HG03108 (cell line): ENCODE results near the gene SRP68.

ENCODE experiments used
- ATAC-seq: cut with Tn5 transposase; IDR thresholded peaks from one replicate; pipeline ENCODE4 v1.9.1; 2021; ENCODE audit warnings: moderate library complexity; ENCODE audit not compliant: unreplicated experiment

The SRP68 gene

DNA sequence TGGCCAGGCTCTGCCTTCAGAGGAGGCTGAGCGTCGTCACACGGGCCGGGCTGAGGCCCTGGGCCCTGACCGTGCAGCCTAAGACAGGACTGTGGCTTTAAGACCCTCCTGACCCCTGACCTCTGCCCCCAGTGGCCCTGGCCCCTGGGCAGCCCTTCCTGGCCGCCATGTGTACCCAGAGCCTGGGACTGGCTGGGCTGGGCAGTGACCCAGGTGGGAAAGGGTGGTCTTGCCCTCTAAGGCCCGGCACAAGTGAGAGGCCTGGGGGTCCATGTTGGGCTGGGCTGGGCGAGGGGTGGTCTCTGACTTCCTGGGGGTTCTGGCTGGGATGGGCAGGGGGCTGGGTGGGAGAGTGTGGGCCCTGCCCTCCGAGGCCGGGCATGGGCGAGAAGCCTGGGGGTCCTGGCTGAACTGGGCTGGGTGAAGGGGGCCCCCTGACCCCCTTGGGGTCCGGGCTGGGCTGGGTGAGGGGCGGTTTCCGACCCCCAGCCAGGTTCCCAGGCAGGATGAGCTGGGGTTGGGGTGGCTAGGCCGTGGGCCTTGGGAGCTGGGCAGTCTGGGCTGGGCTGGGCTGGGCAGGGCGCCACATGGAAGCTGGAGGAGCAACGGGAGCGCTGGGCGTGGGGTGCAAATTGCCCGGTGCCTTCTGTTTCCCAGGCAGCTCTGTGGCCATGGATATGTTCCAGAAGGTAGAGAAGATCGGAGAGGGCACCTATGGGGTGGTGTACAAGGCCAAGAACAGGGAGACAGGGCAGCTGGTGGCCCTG is 71.4 kb downstream of the SRP68 start, which contains the start of gene CDK3:
CDK3 (plus strand) TSS at position 101 of the 767 bp plus-strand sequence; CDS start at position 672, 571 bp downstream.
- no peak for ATAC-seq

DNA sequence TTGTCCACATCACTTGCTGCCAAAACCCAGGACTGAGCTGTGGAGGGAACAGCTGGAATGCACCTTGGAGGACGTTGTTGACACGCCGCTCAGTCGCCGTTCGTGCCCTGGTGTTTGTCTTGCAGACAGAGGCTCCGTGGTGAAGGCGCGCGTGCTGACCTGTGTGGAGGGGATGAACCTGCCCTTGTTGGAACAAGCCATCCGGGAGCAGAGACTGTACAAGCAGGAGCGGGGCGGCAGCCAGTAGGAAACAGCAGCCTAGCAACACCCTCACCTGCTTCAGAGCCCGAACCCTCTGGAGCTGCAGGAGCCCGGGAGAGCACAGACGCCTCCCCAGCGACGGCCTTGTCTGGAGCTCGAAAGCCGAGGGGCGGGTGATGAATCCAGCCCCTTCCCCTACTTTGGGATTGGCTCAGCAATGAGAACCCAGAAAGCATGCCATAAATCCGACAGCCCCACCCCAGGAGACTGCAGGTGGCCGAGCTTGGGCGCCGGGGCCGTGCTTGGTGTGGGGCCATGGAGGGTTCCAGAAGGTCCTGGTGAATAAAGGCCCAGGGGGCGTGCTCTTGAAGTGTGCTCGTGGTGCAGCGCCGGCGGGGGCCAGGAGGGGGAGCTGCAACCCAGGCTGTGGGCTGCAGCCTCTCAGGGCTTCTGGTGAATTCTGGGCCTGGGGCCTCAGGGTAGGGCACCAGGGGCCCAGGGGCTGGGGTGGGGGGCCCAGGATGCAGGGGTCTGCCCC is 72.1 kb downstream of the SRP68 start:
- ATAC-seq: no peak

GRCh38 chr17:75998327-75998795 is 74.0 kb downstream of the SRP68 start:
- no peak for ATAC-seq

DNA sequence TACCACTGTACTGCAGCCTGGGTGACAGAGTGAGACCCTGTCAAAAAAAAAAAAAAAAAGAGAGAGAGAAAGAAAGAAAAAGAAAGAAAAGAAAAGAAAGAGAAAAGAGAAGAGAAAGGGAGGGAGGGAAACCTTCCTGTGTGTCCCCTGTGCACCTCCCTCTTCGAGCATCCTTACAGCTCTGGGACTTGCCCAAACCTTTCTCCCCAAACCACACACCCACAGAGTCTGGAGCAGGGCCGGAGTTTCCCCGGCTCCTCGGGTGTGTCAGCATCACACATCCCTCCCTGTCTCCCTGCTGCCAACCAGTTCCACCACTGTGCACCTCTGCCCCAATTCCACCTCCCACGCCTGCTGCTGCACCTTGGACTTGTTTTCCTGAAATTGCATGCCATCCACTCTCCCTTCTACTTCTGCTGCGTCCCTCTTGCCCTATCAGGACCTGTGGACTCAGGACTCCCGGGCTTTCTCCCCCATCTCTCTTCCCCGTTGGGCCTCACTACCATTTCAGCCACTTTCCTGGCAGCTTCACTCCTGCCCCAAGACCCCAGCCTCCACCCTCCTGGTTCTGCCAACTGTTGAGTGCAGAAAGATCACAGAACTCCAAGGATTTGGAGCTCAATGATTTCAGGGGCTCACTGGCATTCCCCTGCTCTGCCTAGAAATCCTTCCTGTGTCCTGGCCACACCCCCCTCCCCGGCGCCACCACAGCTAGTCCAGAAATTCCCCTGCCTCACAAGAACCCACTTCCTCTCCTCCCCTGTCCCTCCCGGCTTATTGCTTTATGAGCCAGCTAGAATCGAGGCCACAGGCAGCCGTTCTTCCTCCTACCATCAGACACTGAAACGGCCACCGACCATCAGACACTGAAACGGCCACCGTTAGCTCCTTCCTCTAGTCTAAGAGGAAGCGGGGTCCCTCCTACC is 75.4 kb downstream of the SRP68 start:
- no peak for ATAC-seq

DNA sequence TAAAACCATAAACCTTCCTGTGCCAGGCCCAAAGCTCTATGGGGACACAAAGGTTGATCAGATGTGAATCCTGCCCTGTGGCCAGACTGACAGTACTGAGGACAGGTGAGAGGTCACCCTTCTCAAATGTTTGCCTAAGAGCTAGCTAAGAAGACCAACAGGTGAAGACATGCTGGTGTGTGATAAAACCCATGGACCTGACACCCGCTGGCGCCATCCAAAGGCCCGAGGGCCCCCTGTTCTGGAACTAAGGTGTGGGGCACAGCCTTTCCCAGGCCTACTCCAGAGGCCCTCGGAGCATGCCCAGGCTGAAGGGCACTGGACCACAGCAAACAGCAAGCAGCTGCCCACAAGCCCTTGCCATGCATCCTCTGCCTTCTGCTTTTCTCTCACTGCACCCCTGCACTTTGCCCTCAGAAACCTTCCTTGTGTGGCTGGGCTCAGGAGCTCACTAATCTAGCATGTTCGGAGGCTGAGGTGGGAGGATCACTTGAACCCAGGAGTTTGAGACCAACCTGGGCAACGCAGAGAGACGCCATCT is 76.9 kb downstream of the SRP68 start:
- ATAC-seq: no peak

DNA sequence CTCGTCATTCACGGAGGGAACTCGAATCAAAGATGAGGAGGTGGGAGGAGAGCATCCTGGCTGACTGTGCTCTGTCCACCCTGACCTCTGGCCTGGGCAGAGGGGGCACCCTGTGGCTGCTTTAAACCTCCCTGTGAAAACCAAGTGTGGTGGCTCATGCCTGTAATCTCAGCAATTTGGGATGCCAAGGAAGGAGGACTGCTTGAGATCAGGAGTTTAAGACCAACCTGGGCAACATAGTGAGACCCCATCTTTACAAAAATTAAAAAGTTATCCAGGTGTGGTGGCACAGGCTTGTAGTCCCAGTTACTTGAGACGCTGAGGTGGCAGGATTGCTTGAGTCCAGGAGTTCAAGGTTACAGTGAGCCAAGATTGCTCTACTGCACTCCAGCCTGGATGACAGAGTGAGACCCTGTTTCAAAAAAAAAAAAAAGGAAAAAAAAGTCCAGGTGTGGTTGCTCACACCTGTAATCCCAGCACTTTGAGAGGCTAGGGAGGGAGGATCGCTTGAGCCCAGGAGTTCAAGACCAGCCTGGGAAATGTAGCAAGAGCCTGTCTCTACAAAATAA is 77.4 kb downstream of the SRP68 start:
- no peak for ATAC-seq

DNA sequence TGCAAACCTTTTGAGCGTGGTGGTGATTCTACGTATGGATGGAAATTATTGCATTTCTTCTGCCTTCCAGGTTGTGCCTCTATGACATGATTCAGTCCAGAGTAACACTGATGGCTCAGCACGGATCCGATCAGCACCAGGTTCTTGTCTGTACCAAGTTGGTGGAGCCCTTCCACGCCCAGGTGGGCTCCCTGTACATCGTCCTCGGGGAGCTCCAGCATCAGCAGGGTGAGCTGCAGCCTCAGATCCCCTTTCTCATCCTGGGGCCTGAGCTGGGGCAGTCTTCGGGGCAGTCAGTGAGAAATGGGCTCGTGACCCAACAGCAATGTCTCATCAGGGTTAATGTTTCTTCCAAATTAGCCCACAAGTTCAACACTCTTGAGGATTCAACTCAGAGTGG is 80.9 kb downstream of the SRP68 start:
- ATAC-seq: no peak
